ENCODE data around the gene RHEBL1. TPM values are rescaled to one million over a fixed set of nuclear protein-coding genes. Genes with fewer than 3 reads are reported as not detected.

The RHEBL1 gene
- polyA plus RNA-seq, 1 donor (not counting 4 experiments of a cell fraction or from before 2014, with no cell fraction given): 0.51 TPM

- Histone ChIP-seq H3K79me2 (ENCODE audit: control insufficient read depth, insufficient read depth, low read length) (peaks cover 3% of the 10 kb centered on the region), H3K4me3 (ENCODE audit: control insufficient read depth in 2 of 3, extremely low read depth in 1 of 3, insufficient read depth in 2 of 3, low read depth in 1 of 3, low read length in 3 of 3) (no peak overlapping the region), H3K27me3 (ENCODE audit: control insufficient read depth, extremely low read depth, insufficient read depth, low read length) (no peaks in the 10 kb centered on the region), H3K9me1 (ENCODE audit: control insufficient read depth, extremely low read depth, insufficient read depth, low read length) (peaks cover 2% of the 10 kb centered on the region), H3K9ac (ENCODE audit: control insufficient read depth, extremely low read depth, insufficient read depth, low read length) (no peak overlapping the region), H3K9me3 (ENCODE audit: control insufficient read depth, low read depth, low read length) (no peaks in the 10 kb centered on the region), H2AFZ (ENCODE audit: control insufficient read depth, low read length) (no peak overlapping the region), H3K4me1 (ENCODE audit: control insufficient read depth, extremely low read depth, insufficient read depth, low read length) (no peaks in the 10 kb centered on the region), H3K4me2 (ENCODE audit: control insufficient read depth, extremely low read depth, insufficient read depth, low read depth, low read length) (no peak overlapping the region), H4K20me1 (ENCODE audit: control insufficient read depth, extremely low read depth, insufficient read depth, low read length) (peaks cover 3% of the 10 kb centered on the region), H3K36me3 (ENCODE audit: control insufficient read depth in 2 of 2, extremely low read depth in 1 of 2, insufficient read depth in 2 of 2, low read length in 2 of 2) (peaks cover 54 to 67% of the 10 kb centered on the region in 2 experiments), H3K27ac (ENCODE audit: control insufficient read depth, insufficient read depth, low read length) (no peak overlapping the region)
- FAIRE-seq: no peak
- TF ChIP-seq EZH2 (IDR thresholded peaks at IDR 0.05; ENCODE audit: low read length) (no peak), CTCF (optimal IDR thresholded peaks at IDR 0.05 in 1 of 3, IDR thresholded peaks at IDR 0.05 in 1 of 3, conservative IDR thresholded peaks at IDR 0.05 in 1 of 3; ENCODE audit: extremely low read depth in 1 of 3, insufficient read depth in 2 of 3, low read length in 3 of 3) (no peak)
- dilution Hi-C loops (cut with MboI; ENCODE audit: extremely low pct_ligation_motif_present, low sequenced_read_pairs): no loop called here
- DNase-seq (ENCODE audit: low read depth, low spot score): no peak
These were observed 32.5 kb downstream of the RHEBL1 start for GRCh38 chr12:49037111-49037946.

GRCh38 chr12:49036029-49036428 is 33.8 kb downstream of the RHEBL1 start:
- H2AFZ ChIP-seq (ENCODE audit: control insufficient read depth, low read length): no peak overlapping the region
- H3K9me1 ChIP-seq (ENCODE audit: control insufficient read depth, extremely low read depth, insufficient read depth, low read length): peaks cover 2% of the 10 kb centered on the region
- no peak overlapping the region for H3K9ac ChIP-seq (ENCODE audit: control insufficient read depth, extremely low read depth, insufficient read depth, low read length)
- dilution Hi-C loops (cut with MboI; ENCODE audit: extremely low pct_ligation_motif_present, low sequenced_read_pairs): no loop called here
- DNase-seq (ENCODE audit: low read depth, low spot score): no peak
- peaks cover 3% of the 10 kb centered on the region for H3K79me2 ChIP-seq (ENCODE audit: control insufficient read depth, insufficient read depth, low read length)
- no peak for FAIRE-seq
- H3K27ac ChIP-seq (ENCODE audit: control insufficient read depth, insufficient read depth, low read length): no peak overlapping the region
- H3K36me3 ChIP-seq (ENCODE audit: control insufficient read depth in 2 of 2, extremely low read depth in 1 of 2, insufficient read depth in 2 of 2, low read length in 2 of 2): peaks cover 62 to 67% of the 10 kb centered on the region in 2 experiments
- H3K4me3 ChIP-seq (ENCODE audit: control insufficient read depth in 2 of 3, extremely low read depth in 1 of 3, insufficient read depth in 2 of 3, low read depth in 1 of 3, low read length in 3 of 3): no peak overlapping the region
- TF ChIP-seq CTCF (optimal IDR thresholded peaks at IDR 0.05 in 1 of 3, IDR thresholded peaks at IDR 0.05 in 1 of 3, conservative IDR thresholded peaks at IDR 0.05 in 1 of 3; ENCODE audit: extremely low read depth in 1 of 3, insufficient read depth in 2 of 3, low read length in 3 of 3): no peak
- no peak for TF ChIP-seq EZH2 (IDR thresholded peaks at IDR 0.05; ENCODE audit: low read length)
- peaks cover 6% of the 10 kb centered on the region for H4K20me1 ChIP-seq (ENCODE audit: control insufficient read depth, extremely low read depth, insufficient read depth, low read length)
- no peaks in the 10 kb centered on the region for H3K27me3 ChIP-seq (ENCODE audit: control insufficient read depth, extremely low read depth, insufficient read depth, low read length)
- H3K4me2 ChIP-seq (ENCODE audit: control insufficient read depth, extremely low read depth, insufficient read depth, low read depth, low read length): no peak overlapping the region
- H3K9me3 ChIP-seq (ENCODE audit: control insufficient read depth, low read depth, low read length): no peaks in the 10 kb centered on the region
- no peaks in the 10 kb centered on the region for H3K4me1 ChIP-seq (ENCODE audit: control insufficient read depth, extremely low read depth, insufficient read depth, low read length)

All from keratinocyte (primary cell).